Loucy (cell line): Measurements from ENCODE around the gene SMOC2.

ENCODE experiments used
- H2AFZ ChIP-seq: fragments of 200-600 bp; sonication (generic); 2 replicates; pipeline ENCODE4 v1.6.0; 2016; ENCODE audit warnings: antibody characterized with exemption, mild to moderate bottlenecking, low read length, moderate library complexity
- H3F3A ChIP-seq: fragments of 200-600 bp; 2 replicates; pipeline ENCODE4 v1.6.0; 2016; ENCODE audit warnings: antibody characterized with exemption, low read depth, mild to moderate bottlenecking
- H3K27me3 ChIP-seq: fragments of 200-600 bp; sonication (generic); 2 replicates; pipeline ENCODE4 v1.6.1; 2014; ENCODE audit warnings: low read length, mild to moderate bottlenecking; ENCODE audit not compliant: insufficient read depth, poor library complexity, severe bottlenecking
- H3K36me3 ChIP-seq: fragments of 200-600 bp; sonication (generic); 2 replicates; pipeline ENCODE4 v1.6.1; 2016; ENCODE audit warnings: low read length; ENCODE audit not compliant: insufficient read depth
- H3K4me1 ChIP-seq: fragments of 200-600 bp; sonication (generic); 2 replicates; pipeline ENCODE4 v1.5.1; 2014; ENCODE audit warnings: low read length, mild to moderate bottlenecking; ENCODE audit not compliant: insufficient read depth, poor library complexity, severe bottlenecking
- H3K4me2 ChIP-seq: fragments of 200-600 bp; sonication (generic); 2 replicates; pipeline ENCODE4 v1.6.0; 2014; ENCODE audit warnings: antibody characterized with exemption, low read length, low read depth, mild to moderate bottlenecking; ENCODE audit not compliant: poor library complexity, severe bottlenecking
- H3K4me3 ChIP-seq: fragments of 200-600 bp; sonication (generic); 2 replicates; pipeline ENCODE4 v1.5.1; 2014; ENCODE audit warnings: low read length, mild to moderate bottlenecking, mixed read lengths; ENCODE audit not compliant: poor library complexity, severe bottlenecking
- H3K79me2 ChIP-seq: fragments of 200-600 bp; sonication (generic); 2 replicates; pipeline ENCODE4 v1.6.1; 2014; ENCODE audit warnings: low read length; ENCODE audit not compliant: insufficient read depth
- H3K9ac ChIP-seq: fragments of 200-600 bp; sonication (generic); 2 replicates; pipeline ENCODE4 v1.6.0; 2014; ENCODE audit warnings: mild to moderate bottlenecking, low read depth, low read length, moderate library complexity; ENCODE audit not compliant: poor library complexity, severe bottlenecking
- H3K9me2 ChIP-seq: fragments of 200-600 bp; sonication (generic); replicated peaks from 2 replicates; pipeline ENCODE4 v1.6.1; 2016; ENCODE audit warnings: low read depth, low read length, mixed read lengths
- H3K9me3 ChIP-seq: fragments of 200-600 bp; sonication (generic); 2 replicates; pipeline ENCODE4 v1.6.1; 2014; ENCODE audit warnings: mild to moderate bottlenecking, antibody characterized with exemption, low read length, low read depth; ENCODE audit not compliant: insufficient read depth
- H4K20me1 ChIP-seq: fragments of 200-600 bp; sonication (generic); 2 replicates; pipeline ENCODE4 v1.6.0; 2014; ENCODE audit warnings: antibody characterized with exemption, low read length, mild to moderate bottlenecking; ENCODE audit not compliant: insufficient read depth, poor library complexity, severe bottlenecking
- EZH2phosphoT487 ChIP-seq: fragments of 200-600 bp; IDR thresholded peaks from 2 replicates; pipeline ENCODE4 v1.6.1; 2018; ENCODE audit warnings: antibody characterized with exemption, mild to moderate bottlenecking, moderate library complexity, borderline replicate concordance
- TF ChIP-seq, protein P1 (sequence below): fragments of 200-600 bp; sonication (generic); conservative IDR thresholded peaks from 2 replicates; pipeline ENCODE4 v1.5.1; 2014; ENCODE audit warnings: mild to moderate bottlenecking, antibody characterized with exemption, low read length

SMOC2 gene

GRCh38 chr6:168397012-168397411 lies 44.0 kb upstream of the SMOC2 start:
- peaks cover 24% of the 10 kb centered on the region; the same call in 1 of the 2 replicates for H3K9me3 ChIP-seq
- no peaks in the 10 kb centered on the region for H3F3A ChIP-seq
- TF ChIP-seq, protein P1, sequence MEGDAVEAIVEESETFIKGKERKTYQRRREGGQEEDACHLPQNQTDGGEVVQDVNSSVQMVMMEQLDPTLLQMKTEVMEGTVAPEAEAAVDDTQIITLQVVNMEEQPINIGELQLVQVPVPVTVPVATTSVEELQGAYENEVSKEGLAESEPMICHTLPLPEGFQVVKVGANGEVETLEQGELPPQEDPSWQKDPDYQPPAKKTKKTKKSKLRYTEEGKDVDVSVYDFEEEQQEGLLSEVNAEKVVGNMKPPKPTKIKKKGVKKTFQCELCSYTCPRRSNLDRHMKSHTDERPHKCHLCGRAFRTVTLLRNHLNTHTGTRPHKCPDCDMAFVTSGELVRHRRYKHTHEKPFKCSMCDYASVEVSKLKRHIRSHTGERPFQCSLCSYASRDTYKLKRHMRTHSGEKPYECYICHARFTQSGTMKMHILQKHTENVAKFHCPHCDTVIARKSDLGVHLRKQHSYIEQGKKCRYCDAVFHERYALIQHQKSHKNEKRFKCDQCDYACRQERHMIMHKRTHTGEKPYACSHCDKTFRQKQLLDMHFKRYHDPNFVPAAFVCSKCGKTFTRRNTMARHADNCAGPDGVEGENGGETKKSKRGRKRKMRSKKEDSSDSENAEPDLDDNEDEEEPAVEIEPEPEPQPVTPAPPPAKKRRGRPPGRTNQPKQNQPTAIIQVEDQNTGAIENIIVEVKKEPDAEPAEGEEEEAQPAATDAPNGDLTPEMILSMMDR = no peak
- no peaks in the 10 kb centered on the region for H4K20me1 ChIP-seq
- no peak overlapping the region for H3K4me3 ChIP-seq
- no peaks in the 10 kb centered on the region for H3K9me2 ChIP-seq
- no peak overlapping the region for H3K9ac ChIP-seq
- no peaks in the 10 kb centered on the region for H3K27me3 ChIP-seq
- H3K79me2 ChIP-seq = no peaks in the 10 kb centered on the region
- H3K4me1 ChIP-seq = no peaks in the 10 kb centered on the region
- H3K36me3 ChIP-seq = no peaks in the 10 kb centered on the region
- no peak overlapping the region for H3K4me2 ChIP-seq
- no peak overlapping the region for H2AFZ ChIP-seq

DNA sequence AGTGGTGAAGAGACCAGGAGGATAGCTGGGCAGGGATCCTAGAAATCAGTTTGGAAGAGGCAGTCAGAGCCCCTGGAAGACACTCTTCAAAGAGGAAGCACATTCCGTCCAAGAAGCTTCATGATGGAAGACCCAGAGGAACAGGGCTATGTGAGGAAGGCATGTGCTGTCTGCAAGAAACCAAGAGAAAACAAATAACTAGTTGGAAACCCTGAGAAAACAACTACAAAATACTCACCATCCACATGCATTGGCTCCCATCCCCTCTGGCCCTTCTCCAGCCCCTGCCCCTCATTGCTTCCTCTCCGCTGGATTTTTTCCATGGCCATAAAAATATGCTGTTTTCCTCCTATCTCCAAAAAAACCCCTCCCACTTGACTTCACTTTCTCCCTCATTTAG lies 40.9 kb upstream of the SMOC2 start:
- no peak overlapping the region for H2AFZ ChIP-seq

DNA sequence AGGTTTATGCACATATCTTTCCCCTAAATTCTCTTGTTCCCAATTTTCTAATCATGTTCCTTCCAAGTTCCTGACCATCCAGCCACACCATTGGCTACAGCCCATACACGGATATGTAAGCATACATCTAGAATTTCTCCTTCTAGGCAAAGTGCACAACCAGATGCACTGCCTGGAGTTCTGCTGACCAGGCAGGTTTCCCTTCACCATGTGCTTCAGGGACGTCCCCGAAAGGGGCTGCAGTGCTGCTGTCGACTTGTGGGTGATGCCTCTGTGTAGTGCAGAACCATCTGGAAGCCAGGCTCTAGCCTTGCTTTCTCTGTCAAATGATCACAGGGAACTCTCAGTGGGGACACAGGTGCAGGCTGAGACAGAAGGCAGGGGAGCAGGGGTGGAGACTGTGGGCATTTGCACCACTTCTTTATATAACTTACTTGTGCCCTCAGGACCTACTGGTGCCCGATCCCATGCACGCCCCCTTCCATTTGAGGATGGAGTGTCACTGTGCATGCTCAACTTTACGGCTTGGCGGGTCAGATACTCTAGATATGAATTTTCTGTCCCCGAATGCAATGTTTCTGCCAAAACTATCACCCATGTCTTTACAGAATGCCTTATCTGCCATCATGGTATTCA lies 37.5 kb upstream of the SMOC2 start:
- Histone ChIP-seq H3K4me2 (no peak overlapping the region), H4K20me1 (no peaks in the 10 kb centered on the region), H3K4me1 (no peaks in the 10 kb centered on the region), H3K79me2 (no peaks in the 10 kb centered on the region), H3K27me3 (no peaks in the 10 kb centered on the region), H3K9ac (no peak overlapping the region), H3F3A (no peaks in the 10 kb centered on the region), H2AFZ (no peak overlapping the region), H3K9me2 (no peaks in the 10 kb centered on the region), H3K4me3 (no peak overlapping the region), H3K9me3 (peaks cover 14% of the 10 kb centered on the region; the same call in 1 of the 2 replicates), H3K36me3 (no peaks in the 10 kb centered on the region)
- TF ChIP-seq, protein P1 = no peak
- no peak for TF ChIP-seq EZH2phosphoT487

More for the DNA sequence above, 40.9 kb upstream of the SMOC2 start:
- Histone ChIP-seq H3K9me3 (peaks cover 32% of the 10 kb centered on the region; the same call in 1 of the 2 replicates), H4K20me1 (no peaks in the 10 kb centered on the region), H3K36me3 (no peaks in the 10 kb centered on the region), H3K4me1 (no peaks in the 10 kb centered on the region), H3K4me2 (no peak overlapping the region), H3K4me3 (no peak overlapping the region), H3F3A (no peaks in the 10 kb centered on the region), H3K9ac (no peak overlapping the region), H3K9me2 (no peaks in the 10 kb centered on the region), H3K79me2 (no peaks in the 10 kb centered on the region), H3K27me3 (no peaks in the 10 kb centered on the region)
- TF ChIP-seq, protein P1 = no peak
- no peak for TF ChIP-seq EZH2phosphoT487
